NCI-H82 treated with DMSO at 0.1 percent for 48 hours (cell line): ENCODE measurements around the gene MYH4.

Source experiments
- DNase-seq: peaks from one replicate; lab custom pipeline; 2025; ENCODE audit not compliant: unreplicated experiment; lab: John Stamatoyannopoulos, UW

MYH4 gene

GRCh38 chr17:10421900-10422542 lies 47.3 kb downstream of the MYH4 start, which contains the start of gene MYH8:
Gene MYH8 (minus strand): TSS chr17:10421950. CDS start chr17:10420227, 1,723 bp downstream.
- no peak for DNase-seq

DNA sequence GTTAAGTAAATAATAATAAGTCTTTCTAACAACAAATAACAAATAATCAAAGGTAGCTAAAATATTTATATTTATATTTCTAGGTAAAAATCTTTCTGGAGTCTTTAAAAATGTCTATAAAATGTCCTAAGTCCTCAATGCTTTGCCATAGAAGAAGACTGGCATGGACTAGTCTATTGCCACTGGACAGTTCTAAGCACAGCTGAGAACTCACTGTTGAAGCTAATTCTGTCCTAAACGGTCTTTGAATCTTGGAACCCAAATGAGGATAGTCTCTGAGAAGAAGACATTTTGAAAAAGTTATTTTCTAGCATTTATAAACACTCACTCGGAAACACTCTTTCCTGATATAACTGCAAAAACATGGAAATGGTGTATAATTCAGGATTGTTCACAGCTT lies 48.1 kb downstream of the MYH4 start:
- DNase-seq = no peak

DNA sequence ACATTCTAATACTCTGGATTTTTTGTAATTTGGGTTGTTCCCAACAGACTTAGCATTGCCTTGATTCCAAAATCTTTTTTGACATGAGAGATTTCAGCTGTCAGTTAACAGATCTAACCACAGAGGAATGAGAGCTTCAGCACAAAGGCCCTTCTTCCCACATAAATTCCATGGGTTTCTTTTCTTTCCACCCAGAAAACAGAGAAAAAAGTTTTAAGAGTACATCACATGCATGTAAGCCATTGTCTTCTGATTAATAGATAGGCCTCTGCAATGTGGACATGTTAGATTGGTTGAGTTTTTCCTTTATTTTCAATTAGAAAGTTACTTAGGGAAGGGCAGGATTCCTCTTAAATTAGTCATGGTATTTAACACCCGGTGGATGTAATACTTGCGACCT lies 48.5 kb downstream of the MYH4 start:
- no peak for DNase-seq

DNA sequence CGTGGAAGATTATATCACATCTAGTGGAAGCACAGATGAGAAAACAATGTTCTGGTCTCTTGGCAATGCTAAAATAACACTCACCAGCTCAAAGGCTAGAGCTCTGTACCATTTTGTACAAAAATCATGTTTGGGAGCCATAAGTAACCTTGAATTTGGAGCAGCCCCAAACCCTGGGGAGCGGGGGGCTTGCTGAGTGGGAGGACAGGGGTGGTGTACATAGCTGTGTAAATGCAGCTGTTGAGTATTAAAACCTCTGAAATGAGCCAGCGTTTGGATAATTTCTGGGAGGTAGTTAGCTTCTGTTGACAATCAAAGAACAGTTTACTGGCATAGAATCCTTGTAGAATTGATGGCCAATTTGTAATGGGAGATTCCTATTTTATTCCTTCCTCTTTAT lies 51.9 kb downstream of the MYH4 start:
- DNase-seq = no peak

DNA sequence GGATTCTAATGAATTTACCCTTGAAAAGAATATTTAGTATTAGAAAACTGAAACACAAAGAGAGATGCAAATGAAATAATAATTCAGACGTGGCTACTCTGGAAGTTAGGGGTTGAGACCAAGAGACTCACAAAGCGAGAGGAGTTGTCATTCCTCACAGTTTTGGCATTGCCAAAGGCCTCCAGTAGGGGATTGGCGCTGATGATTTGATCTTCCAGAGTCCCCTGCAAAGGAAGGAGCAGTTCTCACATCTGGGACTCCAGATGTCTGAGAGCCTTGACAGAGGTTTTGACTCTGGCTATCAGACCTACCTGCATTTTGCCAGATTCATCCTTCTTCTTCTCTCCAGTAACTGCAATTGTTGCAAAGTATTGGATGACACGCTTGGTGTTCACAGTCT lies 54.2 kb downstream of the MYH4 start:
- DNase-seq = no peak

- no peak for DNase-seq
These were observed 65.8 kb downstream of the MYH4 start for GRCh38 chr17:10403589-10403988.

DNA sequence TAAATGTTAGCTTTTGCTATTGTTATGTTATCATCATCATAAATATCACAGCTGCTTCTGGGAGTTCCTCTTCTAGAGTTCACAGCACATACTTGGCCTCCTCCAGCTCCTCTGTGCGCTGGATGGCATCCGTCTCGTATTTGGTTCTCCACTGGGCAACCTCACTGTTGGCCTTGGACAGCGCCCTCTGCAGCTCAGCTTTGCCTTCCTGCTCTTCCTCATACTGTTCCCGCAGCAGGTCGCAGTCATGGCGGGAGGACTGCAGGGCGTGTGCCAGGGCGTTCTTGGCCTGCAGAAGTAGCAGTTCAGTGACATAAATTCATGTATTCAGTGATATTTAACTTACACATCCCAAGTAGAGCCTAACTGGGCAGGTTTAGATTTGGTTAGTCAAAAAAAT lies 71.0 kb downstream of the MYH4 start:
- no peak for DNase-seq

GRCh38 chr17:10396524-10397163 lies 72.7 kb downstream of the MYH4 start:
- DNase-seq = no peak

GRCh38 chr17:10394201-10394887 lies 75.0 kb downstream of the MYH4 start:
- DNase-seq = no peak
